Mesenchymal stem cell (in vitro differentiated cells and primary cell): Measurements from ENCODE around the gene CADM1.

Experiments used
- DNase-seq: peaks from one replicate; pipeline ENCODE4 v3.0.0-alpha.2; 2013
- H2AFZ ChIP-seq: one replicate; pipeline ENCODE4 v1.6.1; 2013; ENCODE audit warnings: low read depth, mild to moderate bottlenecking, control low read depth, inconsistent platforms, low read length, moderate library complexity
- H2AK5ac ChIP-seq: 2 replicates; pipeline ENCODE4 v1.6.1; 2013; ENCODE audit warnings: low read length, moderate library complexity, mild to moderate bottlenecking, inconsistent platforms; ENCODE audit not compliant: severe bottlenecking
- H2BK120ac ChIP-seq: one replicate; pipeline ENCODE4 v1.6.1; 2013; ENCODE audit warnings: low read depth, mild to moderate bottlenecking, inconsistent platforms, low read length, moderate library complexity
- H2BK12ac ChIP-seq, 2 experiments: one replicate each; pipeline ENCODE4 v1.6.1; 2013; ENCODE audit warnings: inconsistent platforms in 2 of 2, low read length in 2 of 2, mild to moderate bottlenecking in 2 of 2, moderate library complexity in 2 of 2, control low read depth in 1 of 2
- H2BK15ac ChIP-seq: one replicate; pipeline ENCODE4 v1.6.1; 2013; ENCODE audit warnings: mild to moderate bottlenecking, low read depth, inconsistent platforms; ENCODE audit not compliant: poor library complexity, severe bottlenecking
- H2BK5ac ChIP-seq: 2 replicates; pipeline ENCODE4 v1.6.1; 2013; ENCODE audit warnings: low read depth, mild to moderate bottlenecking, low read length, control low read depth, inconsistent platforms; ENCODE audit not compliant: poor library complexity, severe bottlenecking
- H3K14ac ChIP-seq, 2 experiments: one replicate each; pipeline ENCODE4 v1.6.1; 2013; ENCODE audit warnings: inconsistent platforms in 2 of 2, low read length in 2 of 2, control low read depth in 1 of 2, mild to moderate bottlenecking in 1 of 2, moderate library complexity in 1 of 2
- H3K18ac ChIP-seq, 2 experiments: one replicate each; pipeline ENCODE4 v1.6.1; 2013; ENCODE audit warnings: inconsistent platforms in 2 of 2, low read length in 2 of 2, control low read depth in 1 of 2, low read depth in 1 of 2, mild to moderate bottlenecking in 1 of 2
- H3K23ac ChIP-seq, 2 experiments: one replicate each; pipeline ENCODE4 v1.6.1; 2013; ENCODE audit warnings: inconsistent platforms in 2 of 2, low read length in 2 of 2, mild to moderate bottlenecking in 2 of 2, moderate library complexity in 2 of 2, control low read depth in 1 of 2
- H3K27ac ChIP-seq: 2 replicates; pipeline ENCODE4 v1.5.1; 2013; ENCODE audit warnings: mild to moderate bottlenecking, moderate library complexity, low read length, control low read depth, inconsistent platforms; ENCODE audit not compliant: poor library complexity, severe bottlenecking
- H3K27me3 ChIP-seq, 2 experiments: 2 replicates each; pipeline versions ENCODE4 v1.6.1 to v1.7.0; 2013; ENCODE audit warnings: low read length in 2 of 2, mild to moderate bottlenecking in 2 of 2, moderate library complexity in 2 of 2, control low read depth in 1 of 2, inconsistent platforms in 1 of 2; ENCODE audit not compliant: control insufficient read depth in 1 of 2, insufficient read depth in 1 of 2
- H3K36me3 ChIP-seq, 2 experiments: 2 replicates each; pipeline versions ENCODE4 v1.6.1 to v1.7.0; 2013; ENCODE audit warnings: low read length in 2 of 2, control low read depth in 1 of 2, inconsistent platforms in 1 of 2, low read depth in 1 of 2, mild to moderate bottlenecking in 1 of 2; ENCODE audit not compliant: insufficient read depth in 2 of 2, control insufficient read depth in 1 of 2
- H3K4ac ChIP-seq, 2 experiments: one replicate each; pipeline ENCODE4 v1.6.1; 2013; ENCODE audit warnings: inconsistent platforms in 2 of 2, low read length in 2 of 2, mild to moderate bottlenecking in 2 of 2, moderate library complexity in 2 of 2, control low read depth in 1 of 2, low read depth in 1 of 2
- H3K4me1 ChIP-seq: 2 replicates; pipeline ENCODE4 v1.6.1; 2013; ENCODE audit warnings: low read depth, low read length, control low read depth; ENCODE audit not compliant: control insufficient read depth, insufficient read depth
- H3K4me2 ChIP-seq: 2 replicates; pipeline ENCODE4 v1.6.1; 2013; ENCODE audit warnings: low read length, mild to moderate bottlenecking, inconsistent platforms; ENCODE audit not compliant: poor library complexity, severe bottlenecking
- H3K4me3 ChIP-seq, 2 experiments: 2 replicates each; pipeline versions ENCODE4 v1.5.1 to v1.7.0; 2013; ENCODE audit warnings: low read length in 2 of 2, mild to moderate bottlenecking in 2 of 2, control low read depth in 1 of 2, low read depth in 1 of 2; ENCODE audit not compliant: insufficient read depth in 1 of 2
- H3K79me1 ChIP-seq: replicated peaks from 2 replicates; pipeline ENCODE4 v1.6.1; 2013; ENCODE audit warnings: mild to moderate bottlenecking, control low read depth, low read length, inconsistent platforms; ENCODE audit not compliant: poor library complexity, severe bottlenecking
- H3K9ac ChIP-seq: 2 replicates; pipeline ENCODE4 v1.7.0; 2013; ENCODE audit warnings: mild to moderate bottlenecking, low read length, moderate library complexity
- H3K9me3 ChIP-seq: 2 replicates; pipeline ENCODE4 v1.7.0; 2013; ENCODE audit warnings: mild to moderate bottlenecking, low read length; ENCODE audit not compliant: control insufficient read depth
- H4K8ac ChIP-seq: one replicate; pipeline ENCODE4 v1.6.1; 2013; ENCODE audit warnings: inconsistent platforms, mild to moderate bottlenecking, low read length, moderate library complexity
- H4K91ac ChIP-seq: one replicate; pipeline ENCODE4 v1.6.1; 2013; ENCODE audit warnings: mild to moderate bottlenecking, low read length, inconsistent platforms
- WGBS: methylation state at CpG from one replicate; pipeline ENCODE4 v1.1.7; 2013; ENCODE audit warnings: mixed read lengths; 5-methylcytosine and 5-hydroxymethylcytosine counted together

CADM1 gene

GRCh38 chr11:115338476-115338875, 165.7 kb downstream of the CADM1 start:
- Histone ChIP-seq H3K14ac (no peak overlapping the region), H2AFZ (no peak overlapping the region)
- whole genome bisulfite sequencing, result 90% methylated on average over 3 of the region's 3 CpGs

GRCh38 chr11:115334932-115335788, 169.1 kb downstream of the CADM1 start:
- Histone ChIP-seq H3K9me3 (no peaks in the 10 kb centered on the region), H2BK12ac (no peak overlapping the region), H2BK5ac (no peak overlapping the region), H3K23ac (no peak overlapping the region), H3K27ac (no peak overlapping the region), H2BK120ac (no peak overlapping the region), H3K79me1 (peaks cover 7% of the 10 kb centered on the region), H3K18ac (no peak overlapping the region), H3K4me3 (no peak overlapping the region), H3K4me2 (no peak overlapping the region), H2AK5ac (no peak overlapping the region), H4K91ac (no peak overlapping the region), H4K8ac (no peak overlapping the region), H3K36me3 (no peaks in the 10 kb centered on the region), H2AFZ (no peak overlapping the region), H3K14ac (no peak overlapping the region), H3K4ac (no peak overlapping the region), H3K9ac (no peak overlapping the region), H3K4me1 (peaks cover 2% of the 10 kb centered on the region), H3K27me3 (peaks cover 0 to 23% of the 10 kb centered on the region in 2 experiments), H2BK15ac (no peak overlapping the region)
- no CpG with 5 or more reads among the region's 3 CpGs for WGBS
- peak; percentile 39 for DNase-seq

More at GRCh38 chr11:115338476-115338875, 165.7 kb downstream of the CADM1 start:
- no peak overlapping the region for H4K8ac ChIP-seq
- no peaks in the 10 kb centered on the region for H3K9me3 ChIP-seq
- H3K4ac ChIP-seq, result no peak overlapping the region
- H2BK15ac ChIP-seq, result no peak overlapping the region
- H4K91ac ChIP-seq, result no peak overlapping the region
- no peak overlapping the region for H3K18ac ChIP-seq
- H3K23ac ChIP-seq, result no peak overlapping the region
- no peak overlapping the region for H2BK120ac ChIP-seq
- no peak overlapping the region for H2BK12ac ChIP-seq
- H3K36me3 ChIP-seq, result no peaks in the 10 kb centered on the region
- no peak overlapping the region for H3K27ac ChIP-seq
- no peak overlapping the region for H3K4me3 ChIP-seq
- peaks cover 0 to 9% of the 10 kb centered on the region in 2 experiments for H3K27me3 ChIP-seq
- H3K79me1 ChIP-seq, result peaks cover 7% of the 10 kb centered on the region
- H3K4me2 ChIP-seq, result no peak overlapping the region
- no peak overlapping the region for H3K9ac ChIP-seq
- H3K4me1 ChIP-seq, result no peaks in the 10 kb centered on the region
- no peak overlapping the region for H2BK5ac ChIP-seq
- no peak overlapping the region for H2AK5ac ChIP-seq
- no peak for DNase-seq

- no peak overlapping the region for H3K27ac ChIP-seq
- peaks cover 0 to 7% of the 10 kb centered on the region in 2 experiments for H3K36me3 ChIP-seq
- no peak overlapping the region for H3K18ac ChIP-seq
- no peak overlapping the region for H3K4ac ChIP-seq
- H3K14ac ChIP-seq, result no peak overlapping the region
- H2AK5ac ChIP-seq, result no peak overlapping the region
- H3K9ac ChIP-seq, result no peak overlapping the region
- no peak overlapping the region for H4K8ac ChIP-seq
- no peaks in the 10 kb centered on the region for H3K9me3 ChIP-seq
- peaks cover 3% of the 10 kb centered on the region for H3K4me1 ChIP-seq
- no peak overlapping the region for H3K4me2 ChIP-seq
- no peak overlapping the region for H3K23ac ChIP-seq
- no peak overlapping the region for H4K91ac ChIP-seq
- DNase-seq, result no peak
- H2BK12ac ChIP-seq, result no peak overlapping the region
- H3K4me3 ChIP-seq, result no peak overlapping the region
- H2BK5ac ChIP-seq, result no peak overlapping the region
- WGBS, result 76% methylated on average over 1 of the region's 1 CpG
- no peak overlapping the region for H2BK120ac ChIP-seq
- H3K79me1 ChIP-seq, result peaks cover 14% of the 10 kb centered on the region
- H3K27me3 ChIP-seq, result peaks cover 0 to 23% of the 10 kb centered on the region in 2 experiments
- H2BK15ac ChIP-seq, result no peak overlapping the region
- H2AFZ ChIP-seq, result no peak overlapping the region
Measured at GRCh38 chr11:115333949-115334348, 170.3 kb downstream of the CADM1 start.

GRCh38 chr11:115333121-115333520, 171.1 kb downstream of the CADM1 start:
- peak; percentile 70 for DNase-seq
- Histone ChIP-seq H3K27me3 (peaks cover 0 to 23% of the 10 kb centered on the region in 2 experiments), H2AK5ac (peak overlapping the region; percentile 49), H2BK12ac (no peak overlapping the region), H3K14ac (no peak overlapping the region), H3K4me3 (no peak overlapping the region), H3K23ac (no peak overlapping the region), H2AFZ (no peak overlapping the region), H3K79me1 (peaks cover 12% of the 10 kb centered on the region), H4K8ac (no peak overlapping the region), H3K36me3 (peaks cover 0 to 7% of the 10 kb centered on the region in 2 experiments), H3K9me3 (no peaks in the 10 kb centered on the region), H2BK15ac (no peak overlapping the region), H3K4me1 (peaks cover 3% of the 10 kb centered on the region), H3K18ac (no peak overlapping the region), H3K9ac (no peak overlapping the region), H2BK5ac (no peak overlapping the region), H2BK120ac (no peak overlapping the region), H3K27ac (no peak overlapping the region), H4K91ac (no peak overlapping the region), H3K4me2 (no peak overlapping the region), H3K4ac (no peak overlapping the region)
- 10% methylated on average over 2 of the region's 2 CpGs for WGBS
